ENCODE data around the gene HMGCL.
"Not testable (repeated sequence)": the region's sequence is repeated elsewhere in the genome, so short reads cannot be mapped to it uniquely, and the experiment has no call there.

Gene HMGCL

DNA sequence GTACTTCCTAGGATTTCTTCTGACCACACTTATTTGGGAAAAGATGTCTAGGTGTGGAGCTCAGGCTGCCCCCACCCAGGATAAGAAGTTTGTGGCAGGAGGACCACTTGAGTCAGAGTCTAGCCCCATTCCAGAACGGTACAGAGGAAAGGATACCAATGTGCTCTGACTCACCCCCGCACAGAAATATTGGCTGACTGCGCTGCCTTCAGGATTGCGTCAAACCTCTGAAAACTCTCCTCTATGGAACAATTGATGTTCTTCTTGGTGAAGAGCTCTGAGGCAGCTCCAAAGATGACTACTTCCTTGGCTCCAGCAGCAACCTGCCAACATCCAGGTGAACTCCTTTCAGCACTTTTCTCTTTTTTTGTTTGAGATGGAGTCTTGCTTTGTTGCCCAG, 11.2 kb downstream of the HMGCL start:
- H3K4me1 Mint-ChIP-seq: peaks cover 24% of the 10 kb centered on the region
- peaks cover 11% of the 10 kb centered on the region for H3K36me3 Mint-ChIP-seq
- no peak overlapping the region for H3K27ac Mint-ChIP-seq
- no peak for ATAC-seq (ENCODE audit: low read depth)
- H3K4me3 Mint-ChIP-seq: no peak overlapping the region
- no peaks in the 10 kb centered on the region for H3K27me3 Mint-ChIP-seq
- H3K9me3 Mint-ChIP-seq: no peaks in the 10 kb centered on the region
- no peak for DNase-seq (ENCODE audit: low spot score in 2 of 2)

DNA sequence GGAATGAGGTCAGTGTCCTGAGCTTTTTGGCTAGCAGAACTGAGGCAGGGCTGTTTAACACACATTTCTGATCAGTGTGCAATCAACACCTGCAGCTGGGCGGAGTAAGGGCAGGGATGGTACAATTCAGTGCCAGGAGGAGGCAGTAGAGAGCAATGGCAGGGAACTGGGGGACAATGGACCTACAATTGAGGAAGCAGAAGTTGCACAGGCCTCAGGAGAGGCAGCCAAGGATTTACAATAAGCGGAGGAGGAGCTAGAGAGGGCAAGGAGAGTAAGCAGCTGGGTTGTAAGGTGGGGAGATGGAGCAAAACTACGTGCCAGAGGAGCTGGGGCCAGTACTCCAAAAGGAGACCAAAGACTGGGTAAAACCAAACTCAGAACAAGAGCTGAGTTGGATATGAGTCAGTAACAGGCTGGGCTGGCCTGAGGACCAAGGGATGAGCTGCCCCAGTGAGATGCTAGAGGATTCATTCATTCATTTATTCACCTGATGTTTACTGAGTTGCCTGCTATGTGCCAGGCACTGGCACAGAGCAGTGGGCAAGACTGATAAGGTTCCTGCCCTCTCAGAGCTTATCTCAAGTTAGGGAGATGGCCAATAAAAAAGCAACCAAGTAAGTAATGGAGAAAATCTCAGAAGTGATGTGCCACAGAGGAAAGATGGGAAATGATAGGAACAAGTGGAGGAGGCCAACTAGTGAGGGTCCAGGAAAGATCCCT, 14.2 kb downstream of the HMGCL start:
- Mint-ChIP-seq H3K27ac (peak overlapping the region; percentile 21), H3K9me3 (no peaks in the 10 kb centered on the region), H3K36me3 (peaks cover 10% of the 10 kb centered on the region), H3K4me3 (no peak overlapping the region), H3K27me3 (no peaks in the 10 kb centered on the region), H3K4me1 (peaks cover 21% of the 10 kb centered on the region)
- ATAC-seq (ENCODE audit: low read depth): peak; percentile 84
- peak; percentile 78 to 84 for DNase-seq (ENCODE audit: low spot score in 2 of 2)

DNA sequence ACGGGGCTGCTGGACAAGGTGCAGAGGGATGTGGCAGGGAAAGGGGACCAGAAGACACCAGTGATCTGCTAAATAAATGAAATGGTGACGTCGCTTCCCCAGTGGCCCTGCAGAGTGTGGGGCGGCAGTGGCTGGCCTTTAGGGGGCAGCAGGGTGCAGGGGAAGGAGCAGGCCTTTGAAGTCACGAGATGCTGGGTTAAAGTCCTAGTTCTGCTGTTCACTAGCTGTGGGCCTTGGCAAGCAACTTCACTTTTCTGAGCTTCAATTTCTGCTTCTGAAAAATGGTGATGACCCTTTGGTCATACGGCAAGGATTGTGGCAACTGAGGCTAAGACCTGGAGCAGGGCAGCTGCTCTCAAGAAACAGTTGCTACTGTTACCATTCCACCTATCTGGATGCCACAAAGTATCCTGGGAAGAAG, 15.5 kb downstream of the HMGCL start:
- Mint-ChIP-seq H3K4me1 (peaks cover 21% of the 10 kb centered on the region), H3K9me3 (no peaks in the 10 kb centered on the region), H3K27ac (peak overlapping the region; percentile 21), H3K4me3 (no peak overlapping the region), H3K36me3 (peaks cover 16% of the 10 kb centered on the region), H3K27me3 (no peaks in the 10 kb centered on the region)
- ATAC-seq (ENCODE audit: low read depth) (peak; percentile 90), DNase-seq (ENCODE audit: low spot score in 2 of 2) (peak; percentile 78 to 82)

DNA sequence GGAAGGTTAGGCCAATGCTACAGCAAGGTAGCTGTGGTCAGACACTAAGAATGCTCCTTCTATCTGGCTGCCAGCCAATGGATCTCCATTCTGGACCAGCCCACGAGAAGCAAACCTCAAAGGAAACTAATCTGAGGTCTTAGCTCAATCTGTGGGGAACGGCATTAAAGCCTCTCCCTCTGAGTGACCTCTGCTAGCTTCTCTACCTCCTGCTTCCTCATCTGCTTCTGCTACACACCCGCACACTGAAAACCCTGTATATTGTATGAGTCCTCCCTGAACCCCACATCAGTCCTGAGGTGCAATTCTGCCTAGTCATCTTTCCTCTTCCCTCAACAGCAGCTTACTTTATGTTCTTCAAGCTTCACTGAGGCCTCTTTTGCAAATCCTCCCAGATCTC, 17.8 kb downstream of the HMGCL start:
- Mint-ChIP-seq H3K27ac (no peak overlapping the region), H3K36me3 (peaks cover 18% of the 10 kb centered on the region), H3K4me1 (peaks cover 19% of the 10 kb centered on the region), H3K27me3 (no peaks in the 10 kb centered on the region), H3K4me3 (no peak overlapping the region), H3K9me3 (no peaks in the 10 kb centered on the region)
- no peak for ATAC-seq (ENCODE audit: low read depth)
- no peak for DNase-seq (ENCODE audit: low spot score in 2 of 2)

DNA sequence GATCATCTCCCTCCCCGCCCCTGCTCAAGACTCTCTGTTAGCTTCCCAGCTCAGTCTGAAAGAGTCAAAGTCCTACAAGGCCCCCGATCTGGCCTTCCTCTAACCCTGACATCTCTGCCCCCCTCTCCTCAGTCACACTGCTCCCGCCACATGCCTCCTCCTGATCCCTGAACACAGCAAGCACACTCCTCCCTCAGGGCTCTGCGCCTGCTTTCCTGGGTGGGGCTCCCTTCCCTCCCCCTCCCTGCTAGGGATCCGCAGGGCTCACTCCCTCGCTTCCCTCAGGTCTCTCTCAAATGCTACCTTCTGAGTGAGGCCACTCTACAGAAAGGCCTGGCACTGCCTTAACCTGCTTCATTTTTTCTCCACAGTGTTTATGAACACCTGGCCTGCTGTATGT, 18.9 kb downstream of the HMGCL start:
- H3K27me3 Mint-ChIP-seq: no peaks in the 10 kb centered on the region
- DNase-seq (ENCODE audit: low spot score in 2 of 2) (no peak), ATAC-seq (ENCODE audit: low read depth) (no peak)
- peaks cover 17% of the 10 kb centered on the region for H3K4me1 Mint-ChIP-seq
- H3K36me3 Mint-ChIP-seq: peaks cover 15% of the 10 kb centered on the region
- no peak overlapping the region for H3K27ac Mint-ChIP-seq
- no peaks in the 10 kb centered on the region for H3K9me3 Mint-ChIP-seq
- no peak overlapping the region for H3K4me3 Mint-ChIP-seq

DNA sequence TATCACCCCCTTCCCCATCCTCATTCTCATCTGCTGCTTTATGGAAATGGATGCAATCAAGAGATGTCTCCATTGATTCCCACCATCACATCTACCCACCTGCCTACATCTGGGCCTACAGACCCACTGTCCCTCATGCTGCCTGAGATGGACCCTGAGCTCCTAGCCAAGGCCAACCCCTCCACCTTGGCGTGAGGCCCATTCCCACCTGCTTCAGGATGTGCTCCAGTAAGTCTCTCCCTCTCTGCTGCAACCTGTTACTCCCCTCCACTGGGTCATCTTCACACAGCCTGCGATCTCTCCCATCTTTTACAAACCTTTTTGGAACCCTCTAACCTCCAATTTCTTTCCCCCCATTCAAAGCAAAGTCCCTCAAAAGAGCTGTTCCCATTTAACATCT, 20.2 kb downstream of the HMGCL start:
- Mint-ChIP-seq H3K4me3 (no peak overlapping the region), H3K9me3 (no peaks in the 10 kb centered on the region), H3K4me1 (peaks cover 9% of the 10 kb centered on the region), H3K36me3 (peaks cover 13% of the 10 kb centered on the region), H3K27me3 (no peaks in the 10 kb centered on the region), H3K27ac (peak overlapping the region; percentile 42)
- no peak for ATAC-seq (ENCODE audit: low read depth)
- no peak for DNase-seq (ENCODE audit: low spot score in 2 of 2)

DNA sequence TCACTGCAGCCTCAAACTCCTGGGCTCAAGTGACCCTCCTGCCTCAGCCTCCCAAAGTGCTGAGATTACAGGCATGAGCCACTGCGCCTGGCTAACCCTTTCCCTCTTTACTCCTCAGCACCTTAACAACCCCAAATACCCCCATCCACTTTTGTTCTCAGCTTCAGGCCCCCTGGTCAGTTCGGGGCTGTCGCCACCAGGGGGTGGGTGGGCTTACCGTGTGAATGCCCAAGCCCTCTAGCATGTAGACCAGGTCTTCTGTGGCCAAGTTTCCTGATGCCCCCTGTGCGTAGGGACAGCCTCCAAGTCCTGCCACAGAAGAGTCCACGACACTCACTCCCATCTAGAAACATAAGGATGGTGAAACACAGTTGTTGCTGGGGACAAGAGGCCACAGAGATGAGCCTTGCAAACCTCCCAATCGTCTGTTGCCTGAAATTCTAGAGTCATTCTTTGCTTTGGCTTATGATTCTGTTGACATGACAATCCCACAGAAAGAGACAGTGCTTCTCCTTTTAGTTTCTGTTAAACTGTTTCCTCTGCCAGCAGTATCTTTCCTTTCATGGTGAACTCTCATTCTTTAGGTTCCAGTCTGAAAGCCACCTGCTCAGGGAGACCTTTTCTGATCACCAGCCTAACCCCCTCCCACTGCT, 20.9 kb downstream of the HMGCL start:
- H3K4me1 Mint-ChIP-seq: peaks cover 6% of the 10 kb centered on the region
- H3K36me3 Mint-ChIP-seq: peaks cover 13% of the 10 kb centered on the region
- no peak overlapping the region for H3K4me3 Mint-ChIP-seq
- peak overlapping the region; percentile 42 for H3K27ac Mint-ChIP-seq
- H3K27me3 Mint-ChIP-seq: no peaks in the 10 kb centered on the region
- H3K9me3 Mint-ChIP-seq: no peaks in the 10 kb centered on the region
- ATAC-seq (ENCODE audit: low read depth) (no peak), DNase-seq (ENCODE audit: low spot score in 2 of 2) (no peak)

DNA sequence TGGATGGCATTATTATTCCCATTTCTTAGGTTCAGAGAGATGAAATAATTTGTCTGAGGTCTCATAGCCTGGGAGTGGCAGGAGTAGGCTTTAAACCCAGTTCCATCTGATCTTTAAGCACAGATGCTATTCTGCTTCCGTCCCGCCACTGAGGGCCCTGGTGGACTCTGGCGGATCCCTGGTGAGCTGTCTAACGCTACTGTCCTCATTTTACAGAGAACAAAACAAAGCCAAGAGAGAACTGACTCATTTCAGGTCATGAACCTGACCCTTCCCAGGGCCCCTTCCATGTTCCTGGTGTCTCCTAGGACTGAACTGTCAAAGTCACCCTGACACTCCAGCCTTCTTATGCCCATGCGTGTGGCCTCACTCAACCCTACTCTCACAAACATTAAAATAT, 21.6 kb downstream of the HMGCL start:
- H3K4me3 Mint-ChIP-seq: no peak overlapping the region
- no peaks in the 10 kb centered on the region for H3K27me3 Mint-ChIP-seq
- H3K4me1 Mint-ChIP-seq: peaks cover 6% of the 10 kb centered on the region
- no peaks in the 10 kb centered on the region for H3K9me3 Mint-ChIP-seq
- H3K27ac Mint-ChIP-seq: no peak overlapping the region
- DNase-seq (ENCODE audit: low spot score in 2 of 2) (no peak), ATAC-seq (ENCODE audit: low read depth) (no peak)
- H3K36me3 Mint-ChIP-seq: peaks cover 13% of the 10 kb centered on the region

DNA sequence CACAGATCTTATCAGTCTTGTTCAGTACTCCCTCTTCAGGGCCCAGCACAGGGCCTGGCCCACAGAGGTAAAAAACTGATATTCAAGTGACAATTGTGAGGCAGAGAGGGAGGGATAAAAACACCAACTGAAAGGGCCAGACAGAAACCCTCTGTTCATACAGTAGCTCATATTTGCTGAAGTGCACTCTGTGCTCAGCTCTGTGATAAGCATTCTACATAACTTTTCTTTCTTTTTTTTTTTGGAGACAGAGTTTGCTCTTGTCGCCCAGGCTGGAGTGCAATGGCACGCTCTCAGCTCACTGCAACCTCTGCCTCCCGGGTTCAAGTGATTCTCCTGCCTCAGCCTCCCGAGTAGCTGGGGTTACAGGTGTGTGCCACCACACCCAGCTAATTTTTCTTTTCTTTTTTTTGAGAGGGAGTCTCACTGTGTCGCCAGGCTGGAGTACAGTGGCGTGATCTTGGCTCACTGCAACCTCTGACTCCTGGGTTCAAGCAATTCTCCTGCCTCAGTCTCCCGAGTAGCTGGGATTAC, 22.4 kb downstream of the HMGCL start:
- ATAC-seq (ENCODE audit: low read depth): not testable (repeated sequence)

DNA sequence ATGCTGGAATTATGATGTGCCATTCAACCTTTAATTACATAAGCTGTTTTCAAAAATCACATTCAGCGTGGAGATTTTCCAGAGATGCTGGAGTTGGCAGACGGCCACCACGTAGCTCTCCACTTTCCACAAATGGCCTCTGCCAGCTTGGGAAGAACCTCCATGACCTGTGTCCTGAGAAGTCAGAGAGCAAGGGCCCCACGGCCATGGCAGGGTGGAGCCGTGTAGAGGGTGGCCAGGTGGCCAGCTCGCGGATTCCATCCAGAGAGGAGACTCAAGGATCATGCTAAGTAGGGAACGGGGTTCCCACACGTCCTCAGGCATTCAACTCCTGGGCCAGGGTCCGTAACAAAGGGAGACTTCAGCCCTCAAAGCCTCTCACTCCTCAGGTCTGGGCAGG, 23.4 kb downstream of the HMGCL start:
- peaks cover 9% of the 10 kb centered on the region for H3K36me3 Mint-ChIP-seq
- peaks cover 6% of the 10 kb centered on the region for H3K4me1 Mint-ChIP-seq
- no peaks in the 10 kb centered on the region for H3K27me3 Mint-ChIP-seq
- no peak for DNase-seq (ENCODE audit: low spot score in 2 of 2)
- H3K9me3 Mint-ChIP-seq: no peaks in the 10 kb centered on the region
- no peak overlapping the region for H3K27ac Mint-ChIP-seq
- ATAC-seq (ENCODE audit: low read depth): no peak
- peak overlapping the region; percentile 55 for H3K4me3 Mint-ChIP-seq

More for the DNA sequence above, 22.4 kb downstream of the HMGCL start:
- not testable (repeated sequence) for H3K27ac Mint-ChIP-seq; H3K9me3 Mint-ChIP-seq; H3K4me1 Mint-ChIP-seq; DNase-seq (ENCODE audit: low spot score in 2 of 2); H3K27me3 Mint-ChIP-seq; H3K4me3 Mint-ChIP-seq
- H3K36me3 Mint-ChIP-seq: peaks cover 13% of the 10 kb centered on the region

DNA sequence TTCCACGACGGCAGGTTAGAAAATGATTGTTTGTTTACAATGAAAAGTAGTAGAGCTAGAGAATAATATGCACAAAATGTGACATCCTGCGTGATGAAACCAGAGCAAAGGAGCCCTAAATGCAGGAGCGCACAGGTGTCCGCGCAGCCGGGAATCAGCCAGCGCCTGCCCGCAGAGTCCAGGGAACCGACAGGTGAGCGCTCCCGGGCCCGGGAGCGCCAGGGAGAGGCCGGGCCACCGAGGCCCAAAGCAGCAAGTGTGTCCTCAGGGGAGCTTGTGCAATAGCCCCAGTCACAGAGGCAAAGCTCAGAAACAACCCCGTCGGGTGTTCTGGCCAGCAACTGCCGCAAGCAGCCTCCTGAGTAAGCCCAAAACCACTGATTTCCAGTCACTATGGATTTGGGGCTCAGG, 23.9 kb downstream of the HMGCL start:
- peak overlapping the region; percentile 83 for H3K27ac Mint-ChIP-seq
- peaks cover 11% of the 10 kb centered on the region for H3K36me3 Mint-ChIP-seq
- H3K27me3 Mint-ChIP-seq: no peaks in the 10 kb centered on the region
- peak overlapping the region; percentile 88 for H3K4me3 Mint-ChIP-seq
- DNase-seq (ENCODE audit: low spot score in 2 of 2) (no peak), ATAC-seq (ENCODE audit: low read depth) (no peak)
- peaks cover 6% of the 10 kb centered on the region for H3K4me1 Mint-ChIP-seq
- no peaks in the 10 kb centered on the region for H3K9me3 Mint-ChIP-seq

DNA sequence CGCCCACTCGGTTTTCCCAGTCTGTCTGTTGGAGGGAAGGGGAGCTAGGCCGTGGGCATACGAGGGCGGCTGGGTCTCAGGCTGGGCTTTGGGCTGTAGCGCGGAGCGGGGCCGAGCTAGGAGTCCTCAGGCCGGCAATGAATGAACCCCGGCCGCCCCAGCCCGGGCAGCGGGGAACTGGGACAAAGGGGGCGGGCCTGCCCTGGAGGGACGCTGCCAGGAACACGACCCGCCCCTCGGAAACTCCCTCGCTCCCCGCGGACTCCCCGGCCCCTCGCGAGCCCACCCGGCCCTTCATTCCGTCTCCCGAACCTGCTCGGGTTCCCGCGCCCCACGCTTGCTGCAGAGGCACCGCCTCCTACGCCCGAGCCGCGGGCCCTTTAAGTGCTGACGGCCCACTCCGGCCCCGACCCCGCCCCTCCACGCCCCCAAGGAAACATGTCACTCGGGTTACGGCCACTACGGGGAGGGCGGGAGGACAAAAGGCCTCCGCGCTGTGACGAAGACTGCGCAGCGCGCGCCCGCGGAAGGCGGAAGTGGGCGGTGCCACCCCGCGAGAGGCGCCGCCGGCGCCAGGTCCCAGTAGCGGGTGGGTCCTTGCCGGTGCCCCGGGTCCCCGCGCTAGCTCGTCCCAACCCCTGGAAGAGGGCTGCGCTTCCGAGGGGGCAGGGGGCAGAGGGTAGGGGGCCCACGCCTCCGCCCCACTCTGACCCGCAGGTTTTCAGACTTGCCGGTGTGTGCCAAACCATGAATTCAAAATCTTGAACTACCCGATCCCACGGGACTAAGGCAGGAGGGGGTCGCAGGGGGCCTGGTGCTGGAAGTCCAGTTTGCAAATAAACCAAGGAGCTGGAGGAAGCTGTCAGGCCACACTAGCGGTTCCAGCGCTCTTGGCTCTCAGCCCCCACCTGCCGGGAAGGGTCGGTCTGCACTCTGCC, 24.6 kb downstream of the HMGCL start, which contains the start of gene GALE:
GALE (minus strand) TSS at position 355 of the 938 bp plus-strand sequence. CDS start 1,747 bp downstream, outside the sequence.
- H3K27me3 Mint-ChIP-seq: no peaks in the 10 kb centered on the region
- DNase-seq (ENCODE audit: low spot score in 2 of 2) (peak; percentile 89 to 93), ATAC-seq (ENCODE audit: low read depth) (peak; percentile 92)
- H3K27ac Mint-ChIP-seq: peak within 1 kb of the TSS; percentile 83
- peaks cover 6% of the 10 kb centered on the region for H3K4me1 Mint-ChIP-seq
- H3K9me3 Mint-ChIP-seq: no peaks in the 10 kb centered on the region
- peak within 1 kb of the TSS; percentile 88 for H3K4me3 Mint-ChIP-seq
- H3K36me3 Mint-ChIP-seq: peaks cover 11% of the 10 kb centered on the region

DNA sequence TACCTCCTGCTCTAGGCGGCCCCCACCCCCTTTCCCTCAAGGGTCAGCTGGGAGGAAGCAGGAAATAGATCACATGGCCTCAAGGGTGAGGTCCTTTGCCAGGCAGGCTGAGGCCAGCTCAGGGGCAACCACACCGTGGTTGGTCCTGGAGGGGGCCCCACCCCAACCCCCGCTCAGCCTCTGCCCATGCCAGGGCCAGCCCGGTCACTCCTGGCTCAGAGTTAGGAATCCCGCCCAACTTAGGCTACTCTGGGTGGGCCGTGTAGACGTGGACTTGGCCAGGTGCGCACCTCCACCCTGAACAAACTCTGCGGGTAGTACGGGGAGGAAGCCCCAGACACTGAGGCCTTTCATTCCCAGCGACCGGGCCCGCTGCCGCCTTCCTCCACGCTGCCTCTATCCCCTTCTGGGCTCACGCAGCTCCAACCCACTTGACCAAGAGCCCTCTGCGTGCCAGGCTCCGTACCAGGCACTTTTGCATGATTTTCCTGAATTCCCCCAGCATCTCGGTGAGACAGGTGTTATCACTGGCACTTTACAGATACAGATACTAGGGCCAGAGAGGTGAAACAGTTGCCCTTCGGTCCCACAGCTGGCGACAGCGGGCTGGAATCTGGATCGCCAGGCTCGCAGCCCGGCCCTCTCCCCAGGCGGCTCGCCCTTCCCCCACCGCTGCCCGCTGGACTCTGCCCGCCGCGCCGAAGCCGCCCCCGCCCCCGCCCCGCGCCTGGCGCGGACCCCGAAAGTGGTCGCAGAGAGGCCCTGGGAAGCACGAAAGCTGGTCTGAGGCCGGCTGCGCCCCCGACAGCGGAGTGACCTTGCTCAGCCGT, 25.4 kb downstream of the HMGCL start:
- DNase-seq (ENCODE audit: low spot score in 2 of 2) (peak in 1 of 2 donors; percentile 20), ATAC-seq (ENCODE audit: low read depth) (no peak)
- H3K9me3 Mint-ChIP-seq: no peaks in the 10 kb centered on the region
- no peak overlapping the region for H3K27ac Mint-ChIP-seq
- peaks cover 9% of the 10 kb centered on the region for H3K36me3 Mint-ChIP-seq
- peaks cover 6% of the 10 kb centered on the region for H3K4me1 Mint-ChIP-seq
- peak overlapping the region; percentile 88 for H3K4me3 Mint-ChIP-seq
- H3K27me3 Mint-ChIP-seq: no peaks in the 10 kb centered on the region
